ENCODE results near the gene DOCK9. TPM values are rescaled to one million over a fixed set of nuclear protein-coding genes. Genes with fewer than 3 reads are reported as not detected.

DOCK9 gene
- total RNA-seq, 6 donors from 2014 or later = 155 to 284 (median 170) TPM

DNA sequence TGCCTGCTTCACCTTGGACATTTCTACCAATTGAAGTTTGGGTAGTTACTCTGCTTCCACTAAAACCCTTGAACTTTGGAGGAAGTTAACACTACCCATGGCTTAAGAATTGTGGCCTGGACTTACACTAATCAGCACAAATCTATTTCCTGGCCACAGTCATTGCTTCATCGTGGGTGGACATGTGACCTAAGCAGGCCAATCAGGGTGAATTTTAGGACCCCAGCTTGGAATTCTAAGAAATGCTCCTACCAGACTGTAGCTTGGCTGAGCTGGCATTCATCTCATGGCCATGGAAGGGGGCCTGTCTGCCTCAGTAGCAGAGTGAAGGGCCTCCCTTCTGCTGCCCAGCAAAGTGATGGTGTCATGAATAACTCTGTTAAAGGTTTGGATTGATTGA is 167.1 kb downstream of the DOCK9 start:
- Histone ChIP-seq H3K9me3 (no peaks in the 10 kb centered on the region), H3K4me3 (no peak overlapping the region), H3K27me3 (no peaks in the 10 kb centered on the region), H3K4me1 (peaks cover 0 to 4% (median 0%) of the 10 kb centered on the region in 4 donors), H3K27ac (no peak overlapping the region), H3K36me3 (peaks cover 0 to 61% (median 30%) of the 10 kb centered on the region in 4 donors)
- no peak for ATAC-seq (ENCODE audit: low FRiP score in 2 of 2)
- DNase-seq = no peak
- WGBS, 2 donors = 43 to 50% methylated on average over 1 of the region's 1 CpG
- TF ChIP-seq POLR2A (IDR thresholded peaks at IDR 0.05) (no peak), POLR2AphosphoS5 (IDR thresholded peaks at IDR 0.05) (no peak), EP300 (IDR thresholded peaks at IDR 0.05) (no peak)
- TF ChIP-seq, protein P1, sequence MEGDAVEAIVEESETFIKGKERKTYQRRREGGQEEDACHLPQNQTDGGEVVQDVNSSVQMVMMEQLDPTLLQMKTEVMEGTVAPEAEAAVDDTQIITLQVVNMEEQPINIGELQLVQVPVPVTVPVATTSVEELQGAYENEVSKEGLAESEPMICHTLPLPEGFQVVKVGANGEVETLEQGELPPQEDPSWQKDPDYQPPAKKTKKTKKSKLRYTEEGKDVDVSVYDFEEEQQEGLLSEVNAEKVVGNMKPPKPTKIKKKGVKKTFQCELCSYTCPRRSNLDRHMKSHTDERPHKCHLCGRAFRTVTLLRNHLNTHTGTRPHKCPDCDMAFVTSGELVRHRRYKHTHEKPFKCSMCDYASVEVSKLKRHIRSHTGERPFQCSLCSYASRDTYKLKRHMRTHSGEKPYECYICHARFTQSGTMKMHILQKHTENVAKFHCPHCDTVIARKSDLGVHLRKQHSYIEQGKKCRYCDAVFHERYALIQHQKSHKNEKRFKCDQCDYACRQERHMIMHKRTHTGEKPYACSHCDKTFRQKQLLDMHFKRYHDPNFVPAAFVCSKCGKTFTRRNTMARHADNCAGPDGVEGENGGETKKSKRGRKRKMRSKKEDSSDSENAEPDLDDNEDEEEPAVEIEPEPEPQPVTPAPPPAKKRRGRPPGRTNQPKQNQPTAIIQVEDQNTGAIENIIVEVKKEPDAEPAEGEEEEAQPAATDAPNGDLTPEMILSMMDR (IDR thresholded peaks at IDR 0.05) = no peak

DNA sequence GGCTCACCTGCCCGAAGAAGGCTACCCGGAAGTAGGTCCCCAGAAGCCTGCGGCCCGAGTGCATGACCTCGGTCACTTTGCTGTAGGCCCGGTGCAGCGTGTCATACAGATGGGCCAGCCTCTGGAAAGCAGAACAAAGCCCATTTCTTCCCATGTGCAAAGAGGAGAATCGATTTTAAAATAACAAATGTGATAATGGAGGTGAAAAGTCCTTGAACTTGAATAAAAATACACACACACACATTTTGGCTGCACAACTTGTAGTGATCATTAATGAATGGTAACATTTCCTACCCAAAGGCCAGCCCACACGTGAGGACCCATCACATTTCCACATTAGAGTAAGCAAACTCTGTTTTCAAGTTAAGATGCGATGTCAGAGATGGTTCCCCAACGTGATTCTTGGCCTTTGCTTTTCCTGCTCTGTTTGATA is 168.5 kb downstream of the DOCK9 start:
- TF ChIP-seq POLR2A (IDR thresholded peaks at IDR 0.05) (no peak), POLR2AphosphoS5 (IDR thresholded peaks at IDR 0.05) (no peak), EP300 (IDR thresholded peaks at IDR 0.05) (no peak)
- TF ChIP-seq, protein P1 (IDR thresholded peaks at IDR 0.05) = no peak
- DNase-seq (peak in 1 of 2 donors; percentile 20), ATAC-seq (ENCODE audit: low FRiP score in 2 of 2) (no peak)
- Histone ChIP-seq H3K27ac (no peak overlapping the region), H3K27me3 (no peaks in the 10 kb centered on the region), H3K9me3 (no peaks in the 10 kb centered on the region), H3K4me3 (no peak overlapping the region), H3K36me3 (peaks cover 0 to 67% (median 37%) of the 10 kb centered on the region in 4 donors), H3K4me1 (peaks cover 0 to 4% (median 0%) of the 10 kb centered on the region in 4 donors)
- WGBS, 2 donors = 92% methylated on average over 11 of the region's 11 CpGs

DNA sequence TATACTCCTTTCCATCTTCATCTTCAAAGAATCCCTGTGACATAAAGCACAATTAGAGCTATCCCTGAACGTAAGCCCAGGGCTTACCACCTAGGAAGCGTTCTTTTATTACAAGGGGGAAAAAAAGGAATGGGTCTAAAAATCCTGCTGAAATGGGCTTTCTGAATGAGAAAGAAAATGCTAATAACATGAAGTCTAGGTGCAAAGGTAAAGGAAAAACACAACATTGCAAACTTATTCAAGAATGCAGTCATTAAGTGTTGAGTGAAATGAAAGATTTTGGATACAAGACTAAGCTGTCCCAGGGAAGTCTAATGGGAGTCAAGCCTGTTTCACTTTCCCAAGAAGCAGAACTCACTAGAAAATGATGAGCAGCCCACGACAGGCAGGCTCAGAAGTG is 170.1 kb downstream of the DOCK9 start:
- no peak for ATAC-seq (ENCODE audit: low FRiP score in 2 of 2)
- H3K27ac ChIP-seq = no peak overlapping the region
- H3K27me3 ChIP-seq = no peaks in the 10 kb centered on the region
- 72 to 76% methylated on average over 3 of the region's 3 CpGs for WGBS, 2 donors
- no peaks in the 10 kb centered on the region for H3K9me3 ChIP-seq
- no peak overlapping the region for H3K4me3 ChIP-seq
- TF ChIP-seq POLR2AphosphoS5 (IDR thresholded peaks at IDR 0.05) (no peak), EP300 (IDR thresholded peaks at IDR 0.05) (no peak), POLR2A (IDR thresholded peaks at IDR 0.05) (no peak)
- TF ChIP-seq, protein P1 (IDR thresholded peaks at IDR 0.05) = no peak
- no peak for DNase-seq
- peaks cover 0 to 82% (median 47%) of the 10 kb centered on the region in 4 donors for H3K36me3 ChIP-seq
- no peaks in the 10 kb centered on the region for H3K4me1 ChIP-seq

DNA sequence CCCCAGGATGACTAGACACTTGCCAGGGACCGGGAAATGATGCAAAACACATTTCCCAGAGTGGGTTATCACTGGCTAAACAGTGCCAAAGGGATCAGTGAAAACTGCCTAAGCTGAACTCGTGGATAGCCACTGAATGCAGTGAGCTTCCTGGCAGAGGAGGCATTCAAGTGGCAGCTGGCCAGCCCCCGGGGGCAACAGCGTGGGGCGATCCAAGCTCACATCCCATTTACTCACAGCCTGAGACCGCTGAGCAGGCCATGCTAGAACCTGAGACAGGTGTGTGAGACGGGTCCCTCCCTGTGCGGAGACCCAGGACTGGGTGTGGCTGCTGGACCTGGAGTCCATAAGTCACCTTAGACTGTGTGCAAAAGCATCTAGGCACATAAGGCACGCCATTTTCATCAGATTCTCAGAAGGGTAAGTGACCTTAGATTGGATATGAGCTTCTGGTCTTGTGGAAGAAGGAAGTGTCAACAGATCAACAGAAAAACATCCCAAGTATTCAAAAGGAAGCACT is 173.5 kb downstream of the DOCK9 start:
- ATAC-seq (ENCODE audit: low FRiP score in 2 of 2) (peak in 1 of 2 donors; percentile 18), DNase-seq (peak in 1 of 2 donors; percentile 48)
- no peak overlapping the region for H3K4me3 ChIP-seq
- no peak overlapping the region for H3K27ac ChIP-seq
- no peaks in the 10 kb centered on the region for H3K9me3 ChIP-seq
- H3K4me1 ChIP-seq = no peaks in the 10 kb centered on the region
- 95 to 99% methylated on average over 9 of the region's 9 CpGs for WGBS, 2 donors
- no peak for TF ChIP-seq EP300 (IDR thresholded peaks at IDR 0.05)
- H3K27me3 ChIP-seq = no peaks in the 10 kb centered on the region
- H3K36me3 ChIP-seq = peaks cover 0 to 94% (median 47%) of the 10 kb centered on the region in 4 donors

DNA sequence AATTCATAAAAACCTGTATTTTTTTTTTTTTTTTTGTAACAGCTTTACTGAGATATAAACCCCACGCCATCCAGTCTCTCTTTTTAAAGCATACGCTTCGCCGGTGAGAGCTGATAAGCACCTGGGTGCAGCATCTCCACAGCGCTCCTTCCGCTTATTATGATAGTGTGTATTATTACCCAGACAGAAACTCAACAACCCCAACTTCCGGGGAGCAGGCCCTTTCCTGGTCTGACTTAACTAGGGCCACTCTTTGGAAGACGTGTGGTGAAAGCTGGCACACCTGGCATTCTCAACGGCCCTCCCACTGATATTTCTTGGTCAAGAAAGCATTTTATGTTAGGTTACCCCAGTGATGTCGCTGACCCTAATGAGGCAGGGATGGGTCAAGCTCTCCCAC is 173.9 kb downstream of the DOCK9 start:
- H3K36me3 ChIP-seq = peaks cover 0 to 94% (median 45%) of the 10 kb centered on the region in 4 donors
- H3K27ac ChIP-seq = no peak overlapping the region
- H3K27me3 ChIP-seq = no peaks in the 10 kb centered on the region
- H3K4me3 ChIP-seq = no peak overlapping the region
- H3K9me3 ChIP-seq = no peaks in the 10 kb centered on the region
- TF ChIP-seq EP300 (IDR thresholded peaks at IDR 0.05) (no peak), POLR2AphosphoS5 (IDR thresholded peaks at IDR 0.05) (no peak), POLR2A (IDR thresholded peaks at IDR 0.05) (no peak)
- TF ChIP-seq, protein P1 (IDR thresholded peaks at IDR 0.05) = no peak
- whole genome bisulfite sequencing, 2 donors = 94 to 97% methylated on average over 10 of the region's 10 CpGs
- ATAC-seq (ENCODE audit: low FRiP score in 2 of 2) = no peak
- no peaks in the 10 kb centered on the region for H3K4me1 ChIP-seq
- no peak for DNase-seq

All from upper lobe of left lung (tissue), 6 donors.